Measurements from ENCODE around the gene ARHGAP15. TPM values are rescaled to one million over a fixed set of nuclear protein-coding genes. Genes with fewer than 3 reads are reported as not detected.

Gene ARHGAP15
- total RNA-seq, 1 donor from 2014 or later = 7.0 TPM

GRCh38 chr2:143728498-143728897 lies 599.3 kb downstream of the ARHGAP15 start:
- no peaks in the 10 kb centered on the region for H3K27me3 ChIP-seq (ENCODE audit: low read depth)
- no peak overlapping the region for H3K4me3 ChIP-seq
- no peaks in the 10 kb centered on the region for H3K36me3 ChIP-seq
- H3K27ac ChIP-seq (replicated peaks) = no peak overlapping the region
- intact Hi-C loops (cut with micrococcal nuclease) = no loop called here
- no peaks in the 10 kb centered on the region for H3K4me1 ChIP-seq
- H3K9me3 ChIP-seq (replicated peaks) = no peaks in the 10 kb centered on the region
- no peak for DNase-seq
- no peak for TF ChIP-seq CTCF (IDR thresholded peaks at IDR 0.05; ENCODE audit: borderline replicate concordance)

- intact Hi-C loops (cut with micrococcal nuclease) = no loop called here
- Histone ChIP-seq H3K9me3 (replicated peaks) (no peaks in the 10 kb centered on the region), H3K27me3 (ENCODE audit: low read depth) (no peaks in the 10 kb centered on the region), H3K4me1 (no peaks in the 10 kb centered on the region), H3K27ac (replicated peaks) (no peak overlapping the region), H3K4me3 (no peak overlapping the region), H3K36me3 (no peaks in the 10 kb centered on the region)
- no peak for DNase-seq
- TF ChIP-seq CTCF (IDR thresholded peaks at IDR 0.05; ENCODE audit: borderline replicate concordance) = no peak
Observed at GRCh38 chr2:143729296-143729814, 600.1 kb downstream of the ARHGAP15 start.

- TF ChIP-seq CTCF (IDR thresholded peaks at IDR 0.05; ENCODE audit: borderline replicate concordance) = no peak
- Histone ChIP-seq H3K27ac (replicated peaks) (no peak overlapping the region), H3K4me1 (no peaks in the 10 kb centered on the region), H3K9me3 (replicated peaks) (no peaks in the 10 kb centered on the region), H3K36me3 (no peaks in the 10 kb centered on the region), H3K27me3 (ENCODE audit: low read depth) (no peaks in the 10 kb centered on the region), H3K4me3 (no peak overlapping the region)
- intact Hi-C loops (cut with micrococcal nuclease) = no loop called here
- no peak for DNase-seq
Observed at GRCh38 chr2:143730155-143730952, 601.1 kb downstream of the ARHGAP15 start.

- Histone ChIP-seq H3K9me3 (replicated peaks) (no peaks in the 10 kb centered on the region), H3K27me3 (ENCODE audit: low read depth) (no peaks in the 10 kb centered on the region), H3K36me3 (no peaks in the 10 kb centered on the region), H3K4me3 (no peak overlapping the region), H3K4me1 (no peaks in the 10 kb centered on the region), H3K27ac (replicated peaks) (no peak overlapping the region)
- no peak for DNase-seq
- intact Hi-C loops (cut with micrococcal nuclease) = no loop called here
- no peak for TF ChIP-seq CTCF (IDR thresholded peaks at IDR 0.05; ENCODE audit: borderline replicate concordance)
Observed at GRCh38 chr2:143730953-143731260, 601.7 kb downstream of the ARHGAP15 start.

GRCh38 chr2:143732076-143732475 lies 602.9 kb downstream of the ARHGAP15 start:
- intact Hi-C loops (cut with micrococcal nuclease) = no loop called here
- TF ChIP-seq CTCF (IDR thresholded peaks at IDR 0.05; ENCODE audit: borderline replicate concordance) = no peak
- Histone ChIP-seq H3K27me3 (ENCODE audit: low read depth) (no peaks in the 10 kb centered on the region), H3K36me3 (no peaks in the 10 kb centered on the region), H3K9me3 (replicated peaks) (no peaks in the 10 kb centered on the region), H3K27ac (replicated peaks) (no peak overlapping the region), H3K4me1 (no peaks in the 10 kb centered on the region), H3K4me3 (no peak overlapping the region)
- no peak for DNase-seq
